GM19463 (cell line): ENCODE measurements around the gene DRP2.
"Not testable (repeated sequence)": the region's sequence is repeated elsewhere in the genome, so short reads cannot be mapped to it uniquely, and the experiment has no call there.

Source experiments
- ATAC-seq: cut with Tn5 transposase; IDR thresholded peaks from one replicate; pipeline ENCODE4 v1.9.1; 2021; ENCODE audit warnings: mild to moderate bottlenecking, moderate library complexity; ENCODE audit not compliant: unreplicated experiment

DRP2 gene

DNA sequence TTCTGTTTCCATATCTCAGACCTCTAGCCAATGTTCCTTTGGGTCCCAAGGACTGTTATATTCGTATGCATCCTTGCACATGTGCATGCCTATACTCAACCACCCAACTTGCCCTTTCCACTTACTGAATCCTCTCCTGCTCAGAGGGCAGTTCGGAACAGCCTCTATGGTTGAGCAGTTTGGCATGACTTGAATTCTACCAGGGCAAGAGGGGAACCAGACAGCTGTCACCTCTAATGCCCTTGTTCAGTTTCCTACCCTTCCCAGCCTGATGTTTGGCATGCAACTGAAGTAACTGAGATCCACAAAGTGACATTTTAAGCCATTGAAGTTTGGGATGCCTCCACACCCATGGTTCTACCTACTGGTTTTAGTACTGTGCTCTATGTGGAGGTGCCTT is 17.5 kb downstream of the DRP2 start:
- no peak for ATAC-seq

DNA sequence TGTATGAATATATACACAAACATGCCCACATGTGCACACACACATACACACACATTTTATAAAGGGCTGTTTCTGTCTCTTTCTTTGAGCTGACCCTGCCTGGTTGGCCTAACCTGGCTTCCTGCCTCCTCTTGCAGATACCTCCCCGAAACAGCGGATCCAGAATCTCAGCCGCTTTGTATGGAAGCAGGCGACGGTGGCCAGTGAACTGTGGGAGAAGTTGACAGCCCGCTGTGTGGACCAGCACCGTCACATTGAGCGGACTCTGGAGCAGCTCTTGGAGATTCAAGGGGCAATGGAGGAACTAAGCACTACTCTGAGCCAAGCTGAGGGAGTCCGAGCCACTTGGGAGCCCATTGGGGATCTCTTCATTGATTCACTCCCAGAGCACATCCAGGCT is 21.9 kb downstream of the DRP2 start:
- no peak for ATAC-seq

GRCh38 chrX:101252634-101253033 is 33.0 kb downstream of the DRP2 start:
- no peak for ATAC-seq

GRCh38 chrX:101257448-101258258 is 38.1 kb downstream of the DRP2 start:
- ATAC-seq, result no peak

- ATAC-seq, result no peak
These were observed 38.6 kb downstream of the DRP2 start for GRCh38 chrX:101258259-101258581.

DNA sequence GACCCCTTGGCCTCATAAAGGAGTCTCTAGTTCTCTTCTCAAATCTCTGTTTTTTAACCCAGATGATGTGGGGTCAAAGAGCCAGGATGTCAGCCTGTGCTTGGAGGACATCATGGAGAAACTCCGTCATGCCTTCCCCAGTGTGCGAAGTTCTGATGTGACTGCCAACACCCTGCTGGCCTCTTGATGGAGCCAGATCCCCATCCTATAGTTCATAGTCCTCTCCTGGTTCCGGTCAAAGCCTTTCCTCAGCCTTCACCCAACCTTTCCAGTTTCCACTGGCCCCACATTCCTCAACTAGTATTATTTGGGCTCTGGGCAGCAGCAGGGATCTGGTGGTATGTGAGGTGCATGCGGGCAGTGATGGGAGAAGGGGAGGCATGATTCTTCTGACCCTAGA is 40.8 kb downstream of the DRP2 start:
- no peak for ATAC-seq

DNA sequence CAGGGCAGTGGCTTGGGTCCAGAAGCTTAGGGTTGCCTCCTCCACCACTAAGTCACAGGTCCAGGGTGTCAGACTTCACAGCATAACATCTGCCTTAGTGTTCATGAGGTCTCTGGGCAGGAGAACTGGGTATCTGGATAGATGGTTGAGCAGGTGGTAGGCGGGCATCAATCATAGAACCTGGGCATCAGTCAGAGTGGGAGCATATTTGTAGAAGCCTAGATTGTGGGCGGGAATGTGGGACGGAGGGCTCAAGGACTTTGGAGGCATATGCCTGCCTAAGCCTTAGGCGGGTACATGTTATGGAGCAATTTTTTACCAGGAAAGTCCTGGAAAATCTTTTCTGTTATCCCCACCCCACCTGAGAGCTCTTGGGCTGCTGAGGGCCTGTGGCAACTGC is 43.0 kb downstream of the DRP2 start:
- ATAC-seq, result no peak

DNA sequence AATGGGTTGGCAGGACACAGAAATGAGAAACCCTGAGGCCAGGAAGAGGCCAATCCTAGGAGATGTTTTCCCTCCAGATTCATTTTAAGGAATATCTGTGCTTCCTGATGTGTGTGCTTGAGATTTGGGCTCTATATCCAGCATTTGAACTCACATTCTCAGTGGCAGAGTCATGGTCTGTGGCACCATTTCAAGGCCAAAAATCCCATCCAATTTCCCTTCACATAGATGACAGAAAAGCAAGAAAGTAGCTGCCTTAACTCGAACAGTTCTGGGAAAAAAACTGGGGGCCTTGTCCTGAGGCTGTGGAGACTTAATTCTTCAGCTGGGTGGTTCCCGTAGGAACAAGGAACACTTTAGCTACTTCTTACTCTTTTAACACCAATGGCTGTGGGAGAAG is 44.2 kb downstream of the DRP2 start:
- ATAC-seq, result no peak

DNA sequence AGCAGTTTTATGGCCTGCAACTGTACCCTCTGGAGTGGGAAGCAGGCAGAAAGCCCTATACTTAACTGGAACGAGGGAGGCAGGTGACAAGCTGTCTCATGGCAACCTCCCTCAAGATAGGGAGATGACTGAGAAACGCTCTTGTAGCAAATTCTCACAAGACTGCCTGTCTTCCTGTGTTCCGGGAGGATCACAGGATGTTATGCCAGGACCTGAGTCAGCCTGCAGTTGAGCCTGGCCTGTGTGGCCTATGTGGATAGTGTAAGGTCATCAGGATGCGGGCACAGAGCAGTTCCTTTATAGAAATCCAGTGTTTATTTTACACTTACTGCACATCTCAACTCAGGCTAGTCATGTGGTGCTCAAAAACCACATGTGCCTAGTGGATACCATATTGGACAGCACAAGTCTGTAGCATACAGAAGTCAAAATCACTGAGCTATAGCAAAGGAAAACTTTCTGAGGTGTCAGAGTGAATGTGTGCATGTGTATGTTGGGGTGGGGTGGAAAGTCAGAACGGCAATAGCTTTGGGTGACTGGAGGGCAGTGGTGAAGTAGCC is 46.4 kb downstream of the DRP2 start:
- ATAC-seq, result no peak

GRCh38 chrX:101274198-101274597 is 54.6 kb downstream of the DRP2 start:
- ATAC-seq, result no peak

GRCh38 chrX:101276238-101276637 is 56.7 kb downstream of the DRP2 start:
- ATAC-seq, result no peak

- ATAC-seq, result no peak
These were observed 67.8 kb downstream of the DRP2 start for GRCh38 chrX:101287402-101287801.

- no peak for ATAC-seq
These were observed 71.5 kb downstream of the DRP2 start, which contains the start of gene TAF7L for GRCh38 chrX:101290957-101291603. TSS of gene TAF7L (minus strand) at chrX:101291334. CDS start at chrX:101287543, 3,791 bp downstream.

DNA sequence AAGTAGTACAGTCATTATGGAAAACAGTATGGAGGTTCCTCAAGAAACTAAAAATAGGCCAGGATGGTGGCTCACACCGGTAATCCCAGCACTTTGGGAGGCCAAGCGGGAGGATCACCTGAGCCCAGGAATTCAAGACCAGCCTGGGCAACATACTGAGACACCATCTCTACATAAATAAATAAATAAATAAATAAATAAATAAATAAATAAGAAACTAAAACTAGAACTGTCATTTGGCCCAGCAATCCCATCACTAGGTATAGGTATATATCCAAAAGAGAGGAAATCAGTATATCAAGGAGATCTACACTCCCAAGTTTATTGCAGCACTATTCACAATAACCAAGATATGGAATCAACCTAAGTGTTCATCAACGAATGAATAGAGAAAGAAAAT is 76.0 kb downstream of the DRP2 start:
- ATAC-seq, result not testable (repeated sequence)

DNA sequence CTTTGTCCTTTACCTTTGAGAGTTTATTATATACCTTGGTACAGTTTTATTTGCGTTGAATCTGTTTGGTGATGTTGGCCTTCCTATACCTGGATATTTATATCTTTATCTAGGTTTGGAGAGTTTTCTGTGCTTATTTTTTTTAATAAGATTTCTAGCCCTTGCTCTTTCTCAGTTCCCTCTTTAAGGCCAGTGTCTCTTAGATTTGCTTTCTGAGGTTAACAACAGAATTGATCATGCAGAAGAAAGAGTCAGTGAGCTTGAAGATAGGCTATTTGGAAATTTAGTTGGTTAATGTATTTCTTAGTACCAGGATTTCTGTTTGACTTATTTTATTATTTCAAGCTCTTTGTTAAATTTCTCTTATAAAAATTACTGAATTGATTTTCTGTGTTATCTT is 84.2 kb downstream of the DRP2 start:
- no peak for ATAC-seq
